WTC11 (cell line): ENCODE data around the gene CFDP1. TPM values are rescaled to one million over a fixed set of nuclear protein-coding genes. Genes with fewer than 3 reads are reported as not detected.

Experiments used
- ATAC-seq: fragments of 200-7000 bp; cut with Tn5 transposase; 2 replicates; pipeline ENCODE4 v1.10.0; 2021; ENCODE audit warnings: mild to moderate bottlenecking, moderate library complexity
- CTCF ChIA-PET: fragments of 300-600 bp; sonication (Branson Sonifier 250); formaldehyde crosslinking; loops from one replicate; lab custom pipeline; 2021; ENCODE audit warnings: antibody characterized with exemption; lab: Charles Lee
- POLR2A ChIA-PET: fragments of 350-600 bp; sonication (Branson Sonifier 250); formaldehyde crosslinking; loops from one replicate; lab custom pipeline; 2021; ENCODE audit warnings: antibody characterized with exemption; lab: Charles Lee
- DNase-seq: peaks from one replicate; pipeline ENCODE4 v3.0.0; 2021; ENCODE audit warnings: low spot score
- H3K27ac Mint-ChIP-seq: 2 replicates; pipeline ENCODE4 v1.8.0; 2021; ENCODE audit warnings: mixed read lengths
- H3K27me3 Mint-ChIP-seq: 2 replicates; pipeline ENCODE4 v1.8.0; 2021; ENCODE audit warnings: low read depth, mild to moderate bottlenecking, moderate library complexity, mixed read lengths
- H3K36me3 Mint-ChIP-seq: 2 replicates; pipeline ENCODE4 v1.8.0; 2021; ENCODE audit warnings: mixed read lengths
- H3K4me1 Mint-ChIP-seq: 2 replicates; pipeline ENCODE4 v1.8.0; 2022; ENCODE audit warnings: mixed read lengths
- H3K4me3 Mint-ChIP-seq: 2 replicates; pipeline ENCODE4 v1.8.0; 2021; ENCODE audit warnings: mild to moderate bottlenecking, moderate library complexity, mixed read lengths
- H3K9me3 Mint-ChIP-seq: 2 replicates; pipeline ENCODE4 v1.8.0; 2021; ENCODE audit warnings: mixed read lengths
- ATF1 ChIP-seq: sonication (generic); formaldehyde crosslinking; IDR thresholded peaks from 2 replicates; pipeline ENCODE4 v1.8.1; 2023; ENCODE audit warnings: mild to moderate bottlenecking, moderate library complexity, missing genetic modification reagents
- EMX1 ChIP-seq: fragments of 250-450 bp; sonication (Bioruptor Pico); IDR thresholded peaks from 2 replicates; pipeline ENCODE4 v1.8.0; 2021; ENCODE audit warnings: mild to moderate bottlenecking
- FOXK1 ChIP-seq: sonication (generic); formaldehyde crosslinking; IDR thresholded peaks from 2 replicates; pipeline ENCODE4 v1.8.0; 2022; ENCODE audit warnings: mild to moderate bottlenecking, moderate library complexity, missing genetic modification reagents
- FOXP1 ChIP-seq: sonication (generic); formaldehyde crosslinking; IDR thresholded peaks from 2 replicates; pipeline ENCODE4 v1.8.0; 2022; ENCODE audit warnings: missing genetic modification reagents, mild to moderate bottlenecking, moderate library complexity, borderline replicate concordance
- JUN ChIP-seq: sonication (generic); formaldehyde crosslinking; IDR thresholded peaks from 2 replicates; pipeline ENCODE4 v1.8.0; 2023; ENCODE audit warnings: mild to moderate bottlenecking, missing genetic modification reagents
- NFATC4 ChIP-seq: fragments of 250-450 bp; sonication (Bioruptor Pico); IDR thresholded peaks from 2 replicates; pipeline ENCODE4 v1.9.0; 2021; ENCODE audit warnings: mild to moderate bottlenecking
- NFE2L1 ChIP-seq: sonication (generic); formaldehyde crosslinking; IDR thresholded peaks from 2 replicates; pipeline ENCODE4 v1.8.1; 2023; ENCODE audit warnings: missing genetic modification reagents
- NR2C2 ChIP-seq: sonication (generic); formaldehyde crosslinking; IDR thresholded peaks from 2 replicates; pipeline ENCODE4 v1.8.0; 2022; ENCODE audit warnings: mild to moderate bottlenecking, missing genetic modification reagents
- SMAD3 ChIP-seq: sonication (generic); formaldehyde crosslinking; IDR thresholded peaks from 2 replicates; pipeline ENCODE4 v1.8.0; 2022; ENCODE audit warnings: missing genetic modification reagents, mild to moderate bottlenecking, borderline replicate concordance
- TEAD1 ChIP-seq: sonication (generic); formaldehyde crosslinking; IDR thresholded peaks from 2 replicates; pipeline ENCODE4 v1.8.0; 2022; ENCODE audit warnings: mild to moderate bottlenecking, missing genetic modification reagents
- TP53 ChIP-seq: sonication (generic); formaldehyde crosslinking; IDR thresholded peaks from 2 replicates; pipeline ENCODE4 v1.8.1; 2023; ENCODE audit warnings: mild to moderate bottlenecking, missing genetic modification reagents
- ZBTB21 ChIP-seq: sonication (generic); formaldehyde crosslinking; IDR thresholded peaks from 2 replicates; pipeline ENCODE4 v1.8.1; 2023; ENCODE audit warnings: mild to moderate bottlenecking, missing genetic modification reagents, borderline replicate concordance
- ZNF219 ChIP-seq: sonication (generic); formaldehyde crosslinking; IDR thresholded peaks from 2 replicates; pipeline ENCODE4 v1.8.0; 2023; ENCODE audit warnings: missing genetic modification reagents, mild to moderate bottlenecking, borderline replicate concordance
- ZNF263 ChIP-seq: sonication (generic); formaldehyde crosslinking; IDR thresholded peaks from 2 replicates; pipeline ENCODE4 v1.8.1; 2022; ENCODE audit warnings: low read depth, mild to moderate bottlenecking, moderate library complexity, missing genetic modification reagents
- total RNA-seq: library from RNA; stranded (reverse); gene quantifications from 3 replicates; pipeline ENCODE4 v1.2.3, GENCODE V29; 2021
- TF ChIP-seq, protein P1 (sequence below): fragments of 250-450 bp; sonication (Bioruptor Pico); conservative IDR thresholded peaks from 2 replicates; pipeline ENCODE4 v1.9.0; 2021; ENCODE audit warnings: mild to moderate bottlenecking
- TF ChIP-seq, protein P2 (sequence below): sonication (generic); formaldehyde crosslinking; IDR thresholded peaks from 2 replicates; pipeline ENCODE4 v1.8.1; 2022; ENCODE audit warnings: mild to moderate bottlenecking, moderate library complexity, missing genetic modification reagents
- TF ChIP-seq, protein P3 (sequence below): fragments of 250-450 bp; sonication (Bioruptor Pico); IDR thresholded peaks from 2 replicates; pipeline ENCODE4 v1.9.0; 2021; ENCODE audit warnings: mild to moderate bottlenecking
- TF ChIP-seq, protein P4 (sequence below): sonication (generic); formaldehyde crosslinking; IDR thresholded peaks from 2 replicates; pipeline ENCODE4 v1.8.1; 2022; ENCODE audit warnings: mild to moderate bottlenecking, missing genetic modification reagents, moderate library complexity, borderline replicate concordance
- TF ChIP-seq, protein P5 (sequence below): sonication (generic); formaldehyde crosslinking; IDR thresholded peaks from 2 replicates; pipeline ENCODE4 v1.8.1; 2023; ENCODE audit warnings: mild to moderate bottlenecking, missing genetic modification reagents, moderate library complexity
- TF ChIP-seq, protein P6 (sequence below): sonication (generic); formaldehyde crosslinking; IDR thresholded peaks from 2 replicates; pipeline ENCODE4 v1.8.0; 2023; ENCODE audit warnings: missing genetic modification reagents

Gene CFDP1
- total RNA-seq, 1 experiment from 2014 or later, result 79.2 TPM

DNA sequence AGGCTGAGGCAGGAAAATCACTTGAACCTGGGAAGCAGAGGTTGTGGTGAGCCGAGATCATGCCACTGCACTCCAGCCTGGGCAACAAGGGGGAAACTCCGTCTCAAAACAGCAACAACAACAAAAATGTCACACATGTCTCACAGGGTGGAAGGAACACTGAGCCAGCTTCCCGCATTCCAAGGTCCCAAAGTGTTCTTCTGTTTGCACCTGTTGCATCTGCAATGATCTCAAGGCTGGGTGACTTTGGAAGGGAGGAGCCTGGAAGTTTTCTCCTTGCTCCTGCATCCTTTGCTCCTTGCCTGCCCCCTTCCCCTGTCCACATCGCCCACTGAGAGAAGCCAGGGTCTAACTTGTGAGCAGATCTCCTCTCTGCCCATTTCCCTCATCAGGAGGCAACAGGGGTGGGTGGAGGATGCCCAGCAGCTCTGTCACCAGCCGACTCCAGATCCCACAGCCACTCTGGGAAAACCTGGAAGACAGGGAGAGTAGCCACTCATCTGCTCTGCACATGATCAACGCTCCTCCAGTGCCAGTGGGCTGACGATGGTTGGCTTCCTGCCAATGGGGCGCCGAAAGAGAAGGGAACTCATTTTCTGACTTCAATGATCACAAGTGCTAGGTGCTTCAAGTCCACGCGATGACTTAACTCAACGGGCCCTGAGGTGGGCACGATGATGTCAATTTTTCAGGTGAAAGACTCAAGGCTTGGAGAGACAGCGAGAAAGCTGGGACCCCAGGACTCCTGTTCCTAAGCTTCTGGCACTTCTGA is 49.3 kb upstream of the CFDP1 start:
- H3K27me3 Mint-ChIP-seq, result no peaks in the 10 kb centered on the region
- H3K4me1 Mint-ChIP-seq, result peaks cover 9% of the 10 kb centered on the region
- H3K9me3 Mint-ChIP-seq, result no peaks in the 10 kb centered on the region
- POLR2A ChIA-PET, result no interaction called here
- TF ChIP-seq NR2C2 (CRISPR knock-in tag) (no peak), ZBTB21 (CRISPR knock-in tag) (no peak), SMAD3 (CRISPR knock-in tag) (no peak), TEAD1 (no peak), ZNF263 (CRISPR knock-in tag) (no peak), EMX1 (CRISPR knock-in tag) (no peak)
- TF ChIP-seq, protein P1, sequence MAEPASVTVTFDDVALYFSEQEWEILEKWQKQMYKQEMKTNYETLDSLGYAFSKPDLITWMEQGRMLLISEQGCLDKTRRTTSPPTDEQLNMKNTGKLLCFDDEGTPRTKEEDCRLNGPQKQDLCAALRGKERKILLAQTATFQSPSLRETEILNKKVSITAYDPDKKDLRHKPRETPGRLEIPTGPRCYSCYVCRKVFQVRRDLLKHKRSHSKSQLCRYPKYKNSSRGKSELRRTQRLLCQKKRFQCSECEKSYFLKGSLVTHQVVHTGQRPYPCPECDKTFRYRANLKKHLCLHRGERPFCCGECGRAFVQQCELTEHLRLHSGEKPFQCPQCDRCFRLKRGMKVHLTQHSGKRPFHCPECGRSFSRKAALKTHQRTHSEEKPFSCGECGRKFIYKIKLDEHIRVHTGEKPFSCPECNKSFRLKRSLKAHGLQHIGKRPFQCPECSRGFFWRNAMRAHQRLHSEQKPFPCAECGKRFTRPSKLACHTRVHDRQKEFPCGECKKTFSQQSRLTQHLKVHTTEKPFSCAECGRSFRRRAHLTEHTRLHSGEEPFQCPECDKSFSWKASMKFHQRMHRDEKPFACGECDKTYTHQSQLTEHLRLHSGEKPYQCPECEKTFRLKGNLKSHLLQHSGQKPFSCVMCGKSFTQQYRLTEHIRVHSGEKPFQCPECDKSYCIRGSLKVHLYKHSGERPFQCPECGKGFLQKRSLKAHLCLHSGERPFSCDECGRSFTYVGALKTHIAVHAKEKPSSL, result no peak
- TF ChIP-seq, protein P2, sequence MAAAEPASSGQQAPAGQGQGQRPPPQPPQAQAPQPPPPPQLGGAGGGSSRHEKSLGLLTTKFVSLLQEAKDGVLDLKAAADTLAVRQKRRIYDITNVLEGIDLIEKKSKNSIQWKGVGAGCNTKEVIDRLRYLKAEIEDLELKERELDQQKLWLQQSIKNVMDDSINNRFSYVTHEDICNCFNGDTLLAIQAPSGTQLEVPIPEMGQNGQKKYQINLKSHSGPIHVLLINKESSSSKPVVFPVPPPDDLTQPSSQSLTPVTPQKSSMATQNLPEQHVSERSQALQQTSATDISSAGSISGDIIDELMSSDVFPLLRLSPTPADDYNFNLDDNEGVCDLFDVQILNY (CRISPR knock-in tag), result no peak
- TF ChIP-seq, all 79 proteins: peak for 0
- H3K36me3 Mint-ChIP-seq, result peaks cover 23% of the 10 kb centered on the region
- CTCF ChIA-PET, result no interaction called here
- H3K27ac Mint-ChIP-seq, result no peak overlapping the region
- DNase-seq (no peak), ATAC-seq (no peak)
- H3K4me3 Mint-ChIP-seq, result no peak overlapping the region

DNA sequence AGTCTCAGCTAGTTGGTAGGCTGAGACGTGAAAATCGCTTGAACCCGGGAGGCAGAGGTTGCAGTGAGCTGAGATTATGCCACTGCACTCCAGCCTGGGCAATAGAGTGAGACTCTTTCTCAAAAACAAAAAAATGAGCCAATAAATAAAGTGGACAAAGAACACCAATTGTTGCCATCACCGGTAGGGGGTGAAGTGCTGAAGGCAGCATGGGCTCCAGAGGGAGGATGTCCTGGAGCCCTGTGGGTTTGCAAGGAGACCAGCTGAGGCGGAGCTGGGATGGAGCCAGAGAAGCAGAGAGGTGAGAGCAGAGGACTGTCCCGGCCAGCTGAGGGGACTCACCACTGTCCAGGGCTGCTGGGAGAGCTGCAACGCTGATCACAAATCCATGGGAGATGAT is 48.2 kb upstream of the CFDP1 start:
- Mint-ChIP-seq H3K9me3 (no peaks in the 10 kb centered on the region), H3K4me1 (peaks cover 9% of the 10 kb centered on the region), H3K27ac (no peak overlapping the region), H3K27me3 (no peaks in the 10 kb centered on the region), H3K4me3 (no peak overlapping the region), H3K36me3 (peaks cover 15% of the 10 kb centered on the region)
- CTCF ChIA-PET, result interaction anchor here (0.6 to 1.3 kb wide), 3 partner anchors 36 to 72 kb away, joined by 3 to 6 read pairs (median 4); no protein-coding TSS in a partner anchor
- POLR2A ChIA-PET, result no interaction called here
- no peak for DNase-seq
- no peak for ATAC-seq
- TF ChIP-seq ZNF219, result no peak
- TF ChIP-seq TP53 (CRISPR knock-in tag), result no peak
- TF ChIP-seq, protein P3, sequence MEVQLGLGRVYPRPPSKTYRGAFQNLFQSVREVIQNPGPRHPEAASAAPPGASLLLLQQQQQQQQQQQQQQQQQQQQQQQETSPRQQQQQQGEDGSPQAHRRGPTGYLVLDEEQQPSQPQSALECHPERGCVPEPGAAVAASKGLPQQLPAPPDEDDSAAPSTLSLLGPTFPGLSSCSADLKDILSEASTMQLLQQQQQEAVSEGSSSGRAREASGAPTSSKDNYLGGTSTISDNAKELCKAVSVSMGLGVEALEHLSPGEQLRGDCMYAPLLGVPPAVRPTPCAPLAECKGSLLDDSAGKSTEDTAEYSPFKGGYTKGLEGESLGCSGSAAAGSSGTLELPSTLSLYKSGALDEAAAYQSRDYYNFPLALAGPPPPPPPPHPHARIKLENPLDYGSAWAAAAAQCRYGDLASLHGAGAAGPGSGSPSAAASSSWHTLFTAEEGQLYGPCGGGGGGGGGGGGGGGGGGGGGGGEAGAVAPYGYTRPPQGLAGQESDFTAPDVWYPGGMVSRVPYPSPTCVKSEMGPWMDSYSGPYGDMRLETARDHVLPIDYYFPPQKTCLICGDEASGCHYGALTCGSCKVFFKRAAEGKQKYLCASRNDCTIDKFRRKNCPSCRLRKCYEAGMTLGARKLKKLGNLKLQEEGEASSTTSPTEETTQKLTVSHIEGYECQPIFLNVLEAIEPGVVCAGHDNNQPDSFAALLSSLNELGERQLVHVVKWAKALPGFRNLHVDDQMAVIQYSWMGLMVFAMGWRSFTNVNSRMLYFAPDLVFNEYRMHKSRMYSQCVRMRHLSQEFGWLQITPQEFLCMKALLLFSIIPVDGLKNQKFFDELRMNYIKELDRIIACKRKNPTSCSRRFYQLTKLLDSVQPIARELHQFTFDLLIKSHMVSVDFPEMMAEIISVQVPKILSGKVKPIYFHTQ, result no peak
- TF ChIP-seq FOXK1 (CRISPR knock-in tag), result no peak
- TF ChIP-seq JUN (CRISPR knock-in tag), result no peak
- TF ChIP-seq NFE2L1 (CRISPR knock-in tag), result no peak
- TF ChIP-seq, protein P4, sequence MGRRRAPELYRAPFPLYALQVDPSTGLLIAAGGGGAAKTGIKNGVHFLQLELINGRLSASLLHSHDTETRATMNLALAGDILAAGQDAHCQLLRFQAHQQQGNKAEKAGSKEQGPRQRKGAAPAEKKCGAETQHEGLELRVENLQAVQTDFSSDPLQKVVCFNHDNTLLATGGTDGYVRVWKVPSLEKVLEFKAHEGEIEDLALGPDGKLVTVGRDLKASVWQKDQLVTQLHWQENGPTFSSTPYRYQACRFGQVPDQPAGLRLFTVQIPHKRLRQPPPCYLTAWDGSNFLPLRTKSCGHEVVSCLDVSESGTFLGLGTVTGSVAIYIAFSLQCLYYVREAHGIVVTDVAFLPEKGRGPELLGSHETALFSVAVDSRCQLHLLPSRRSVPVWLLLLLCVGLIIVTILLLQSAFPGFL (CRISPR knock-in tag), result no peak
- TF ChIP-seq NFATC4 (CRISPR knock-in tag), result no peak
- TF ChIP-seq SMAD3 (CRISPR knock-in tag), result no peak
- TF ChIP-seq FOXP1 (CRISPR knock-in tag), result no peak
- TF ChIP-seq, protein P2 (CRISPR knock-in tag), result no peak
- TF ChIP-seq, protein P5, sequence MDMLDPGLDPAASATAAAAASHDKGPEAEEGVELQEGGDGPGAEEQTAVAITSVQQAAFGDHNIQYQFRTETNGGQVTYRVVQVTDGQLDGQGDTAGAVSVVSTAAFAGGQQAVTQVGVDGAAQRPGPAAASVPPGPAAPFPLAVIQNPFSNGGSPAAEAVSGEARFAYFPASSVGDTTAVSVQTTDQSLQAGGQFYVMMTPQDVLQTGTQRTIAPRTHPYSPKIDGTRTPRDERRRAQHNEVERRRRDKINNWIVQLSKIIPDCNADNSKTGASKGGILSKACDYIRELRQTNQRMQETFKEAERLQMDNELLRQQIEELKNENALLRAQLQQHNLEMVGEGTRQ (CRISPR knock-in tag), result no peak
- TF ChIP-seq, protein P6, sequence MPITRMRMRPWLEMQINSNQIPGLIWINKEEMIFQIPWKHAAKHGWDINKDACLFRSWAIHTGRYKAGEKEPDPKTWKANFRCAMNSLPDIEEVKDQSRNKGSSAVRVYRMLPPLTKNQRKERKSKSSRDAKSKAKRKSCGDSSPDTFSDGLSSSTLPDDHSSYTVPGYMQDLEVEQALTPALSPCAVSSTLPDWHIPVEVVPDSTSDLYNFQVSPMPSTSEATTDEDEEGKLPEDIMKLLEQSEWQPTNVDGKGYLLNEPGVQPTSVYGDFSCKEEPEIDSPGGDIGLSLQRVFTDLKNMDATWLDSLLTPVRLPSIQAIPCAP (CRISPR knock-in tag), result no peak
- no peak for TF ChIP-seq ATF1 (CRISPR knock-in tag)
- no peak for TF ChIP-seq ZNF263 (CRISPR knock-in tag)
- TF ChIP-seq EMX1 (CRISPR knock-in tag), result no peak
- no peak for TF ChIP-seq ZBTB21 (CRISPR knock-in tag)
